ENCODE results near the gene PKD2L2.
"Not testable (repeated sequence)": the region's sequence is repeated elsewhere in the genome, so short reads cannot be mapped to it uniquely, and the experiment has no call there.

PKD2L2 gene

DNA sequence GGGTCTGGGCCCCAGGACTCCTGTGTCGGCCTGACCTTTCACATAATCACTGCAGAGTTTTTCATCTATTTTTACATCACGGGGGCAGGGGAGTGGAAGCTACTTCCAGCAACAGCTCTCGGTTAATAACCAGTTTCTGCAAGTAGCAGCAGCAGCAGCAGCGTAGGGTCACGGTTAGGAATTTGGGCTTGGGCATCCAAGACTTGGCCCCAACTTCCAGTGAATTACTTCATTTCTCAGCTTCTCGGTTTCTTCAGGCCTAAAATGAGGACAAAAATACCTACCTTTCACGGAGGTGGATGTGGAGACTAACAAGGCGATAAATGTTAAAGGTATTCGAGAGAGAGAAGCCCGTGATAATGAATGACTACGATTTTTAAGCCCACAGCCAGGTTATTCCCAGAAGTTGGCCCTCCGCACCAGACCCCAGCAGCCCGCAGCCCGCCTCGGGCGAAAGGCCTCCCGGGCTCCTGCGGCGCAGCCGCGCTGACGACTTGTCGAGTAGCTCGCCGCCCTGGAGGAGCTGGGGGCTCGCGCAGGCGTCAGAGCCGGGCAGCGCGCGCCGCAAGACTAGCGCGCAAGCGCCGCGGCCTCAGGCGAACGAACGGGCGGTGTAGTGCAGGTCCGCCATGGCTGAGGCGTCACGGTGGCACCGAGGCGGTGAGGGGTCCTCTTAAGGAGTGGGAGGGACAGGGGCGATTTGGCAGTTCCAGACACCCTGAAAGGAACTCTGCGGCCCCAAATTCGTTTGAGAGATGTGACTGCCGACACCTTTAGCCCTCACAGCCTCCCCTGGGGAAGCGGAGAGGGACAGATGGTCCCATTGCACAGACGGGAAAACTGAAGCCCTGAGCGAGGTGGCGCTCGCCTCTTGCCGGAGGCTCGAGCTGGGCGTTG is at the start of gene PKD2L2:
PKD2L2 (plus strand) TSS at position 595 of the 897 bp plus-strand sequence; CDS start at position 630, 35 bp downstream.
- Histone ChIP-seq H2AFZ (ENCODE audit: low read depth, low read length) (peak within 1 kb of the TSS; percentile 58), H3K9me3 (ENCODE audit: low read length) (no peaks in the 10 kb centered on the region), H3K4me3 (ENCODE audit: low read length) (peak within 1 kb of the TSS; percentile 22), H3K27me3 (ENCODE audit: insufficient read depth, low read length) (no peaks in the 10 kb centered on the region), H3K36me3 (ENCODE audit: insufficient read depth, low read length) (no peaks in the 10 kb centered on the region), H3K4me1 (ENCODE audit: insufficient read depth, low read length) (peaks cover 10% of the 10 kb centered on the region)

DNA sequence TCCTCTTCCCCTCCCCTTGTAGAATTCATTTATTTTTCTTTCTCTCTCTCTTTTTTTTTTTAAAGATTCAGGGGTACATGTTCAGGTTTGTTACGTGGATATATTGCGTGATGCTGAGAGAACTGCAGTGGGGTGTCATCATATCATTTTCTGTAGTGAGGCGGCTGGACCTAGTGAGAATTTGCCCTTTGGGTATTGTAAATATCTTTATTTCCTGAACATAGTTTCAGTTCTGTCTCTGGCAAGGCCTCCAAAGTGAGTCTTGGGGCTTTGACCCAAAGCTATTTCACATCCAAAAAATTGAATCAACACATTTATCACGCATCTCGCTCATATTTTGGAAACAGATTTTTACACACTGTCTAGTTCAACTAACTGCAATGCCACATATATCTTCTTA is 47.0 kb upstream of the PKD2L2 start:
- Histone ChIP-seq H3K36me3 (ENCODE audit: insufficient read depth, low read length) (no peaks in the 10 kb centered on the region), H3K4me1 (ENCODE audit: insufficient read depth, low read length) (no peaks in the 10 kb centered on the region), H3K9me3 (ENCODE audit: low read length) (no peaks in the 10 kb centered on the region), H2AFZ (ENCODE audit: low read depth, low read length) (no peak overlapping the region), H3K4me3 (ENCODE audit: low read length) (no peak overlapping the region), H3K27me3 (ENCODE audit: insufficient read depth, low read length) (peaks cover 2% of the 10 kb centered on the region)

DNA sequence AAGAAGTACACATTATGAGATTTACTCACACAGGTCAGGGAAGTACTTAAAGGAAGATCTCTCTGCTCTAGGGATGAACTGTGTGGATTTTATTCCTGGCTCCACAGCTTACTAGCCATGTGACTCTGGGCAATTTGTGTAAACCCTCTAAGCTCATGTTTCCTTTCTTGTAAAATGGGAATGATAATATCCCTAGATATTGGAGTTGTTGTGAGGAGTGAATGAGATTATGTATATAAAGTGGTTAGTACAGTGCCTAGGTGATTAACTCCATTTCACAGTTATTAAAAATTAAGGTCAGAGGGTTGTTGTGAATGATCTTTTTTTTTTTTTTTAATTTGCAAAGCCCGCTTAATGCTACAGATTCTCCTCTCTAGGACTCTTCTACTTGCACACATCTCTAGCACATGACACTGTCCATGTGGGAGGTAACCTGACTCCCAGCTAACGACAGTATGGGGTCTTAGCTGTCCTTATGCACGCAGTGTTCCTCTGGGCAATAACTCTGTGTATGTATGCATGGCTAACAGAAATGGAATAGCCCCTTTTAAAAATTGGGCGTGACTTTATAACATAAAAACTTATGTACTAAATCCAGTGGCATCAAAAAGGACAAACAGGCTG is 45.5 kb upstream of the PKD2L2 start:
- Histone ChIP-seq H3K9me3 (ENCODE audit: low read length) (no peaks in the 10 kb centered on the region), H3K4me3 (ENCODE audit: low read length) (no peak overlapping the region), H3K4me1 (ENCODE audit: insufficient read depth, low read length) (no peaks in the 10 kb centered on the region), H3K36me3 (ENCODE audit: insufficient read depth, low read length) (no peaks in the 10 kb centered on the region), H2AFZ (ENCODE audit: low read depth, low read length) (no peak overlapping the region), H3K27me3 (ENCODE audit: insufficient read depth, low read length) (peaks cover 2% of the 10 kb centered on the region)

DNA sequence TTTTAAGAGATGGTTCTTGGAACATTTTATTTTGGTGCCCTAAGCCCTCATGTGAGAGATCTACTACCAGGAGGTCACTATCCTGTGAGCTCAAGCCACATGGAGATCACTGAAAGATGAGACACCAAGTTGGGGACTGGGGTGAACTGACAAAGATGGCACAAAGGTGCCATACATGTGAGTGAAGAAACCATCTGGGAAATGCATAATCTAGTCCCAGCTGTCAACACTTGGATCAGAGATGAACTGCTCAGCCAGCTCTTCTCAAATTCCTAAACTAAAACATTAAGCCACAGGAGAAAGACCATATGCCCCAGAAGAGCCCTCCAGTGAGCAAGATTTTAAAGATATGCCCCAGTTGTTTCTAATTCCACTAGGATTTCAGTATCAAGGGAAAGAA is 43.8 kb upstream of the PKD2L2 start:
- no peaks in the 10 kb centered on the region for H3K9me3 ChIP-seq (ENCODE audit: low read length)

DNA sequence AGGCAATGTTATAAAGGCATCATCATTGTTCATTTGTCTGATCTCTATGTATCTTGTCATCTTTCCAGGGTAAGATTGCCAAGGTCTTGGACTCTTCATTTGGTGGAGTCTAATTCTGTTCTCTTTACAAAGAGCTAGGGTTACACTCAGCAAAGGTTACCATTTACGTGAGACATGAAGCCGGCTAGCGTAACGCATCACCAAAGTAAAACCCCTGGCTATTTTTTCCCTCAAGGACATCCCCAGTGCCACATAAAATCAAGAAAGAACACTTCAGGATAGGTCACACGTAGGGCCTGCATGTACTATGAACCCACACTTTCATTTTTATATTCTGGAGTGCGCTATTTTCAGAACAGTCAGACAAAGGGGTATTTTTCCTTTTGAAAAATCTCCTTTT is 41.6 kb upstream of the PKD2L2 start:
- Histone ChIP-seq H3K36me3 (ENCODE audit: insufficient read depth, low read length) (no peaks in the 10 kb centered on the region), H2AFZ (ENCODE audit: low read depth, low read length) (no peak overlapping the region), H3K4me1 (ENCODE audit: insufficient read depth, low read length) (no peaks in the 10 kb centered on the region), H3K9me3 (ENCODE audit: low read length) (no peaks in the 10 kb centered on the region), H3K4me3 (ENCODE audit: low read length) (no peak overlapping the region), H3K27me3 (ENCODE audit: insufficient read depth, low read length) (peaks cover 2% of the 10 kb centered on the region)

More for the DNA sequence above, 43.8 kb upstream of the PKD2L2 start:
- no peak overlapping the region for H2AFZ ChIP-seq (ENCODE audit: low read depth, low read length)
- peaks cover 2% of the 10 kb centered on the region for H3K27me3 ChIP-seq (ENCODE audit: insufficient read depth, low read length)
- H3K4me1 ChIP-seq (ENCODE audit: insufficient read depth, low read length): no peaks in the 10 kb centered on the region
- no peaks in the 10 kb centered on the region for H3K36me3 ChIP-seq (ENCODE audit: insufficient read depth, low read length)
- H3K4me3 ChIP-seq (ENCODE audit: low read length): no peak overlapping the region

DNA sequence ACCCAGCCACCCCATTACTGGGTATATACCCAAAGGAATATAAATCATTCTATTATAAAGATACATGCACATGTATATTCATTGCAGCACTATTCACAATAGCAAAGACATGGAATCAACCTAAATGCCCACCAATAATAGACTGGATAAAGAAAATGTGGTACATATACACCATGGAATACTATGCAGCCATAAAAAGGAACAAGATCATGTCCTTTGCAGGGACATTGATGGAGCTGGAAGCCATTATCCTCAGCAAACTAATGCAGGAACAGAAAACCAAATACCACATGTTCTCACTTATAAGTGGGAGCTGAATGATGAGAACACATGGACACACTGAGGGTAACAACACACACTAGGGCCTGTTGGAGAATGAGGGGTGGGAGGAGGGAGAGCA is 36.1 kb upstream of the PKD2L2 start:
- H2AFZ ChIP-seq (ENCODE audit: low read depth, low read length); H3K9me3 ChIP-seq (ENCODE audit: low read length); H3K27me3 ChIP-seq (ENCODE audit: insufficient read depth, low read length); H3K4me1 ChIP-seq (ENCODE audit: insufficient read depth, low read length); H3K4me3 ChIP-seq (ENCODE audit: low read length); H3K36me3 ChIP-seq (ENCODE audit: insufficient read depth, low read length): not testable (repeated sequence)

DNA sequence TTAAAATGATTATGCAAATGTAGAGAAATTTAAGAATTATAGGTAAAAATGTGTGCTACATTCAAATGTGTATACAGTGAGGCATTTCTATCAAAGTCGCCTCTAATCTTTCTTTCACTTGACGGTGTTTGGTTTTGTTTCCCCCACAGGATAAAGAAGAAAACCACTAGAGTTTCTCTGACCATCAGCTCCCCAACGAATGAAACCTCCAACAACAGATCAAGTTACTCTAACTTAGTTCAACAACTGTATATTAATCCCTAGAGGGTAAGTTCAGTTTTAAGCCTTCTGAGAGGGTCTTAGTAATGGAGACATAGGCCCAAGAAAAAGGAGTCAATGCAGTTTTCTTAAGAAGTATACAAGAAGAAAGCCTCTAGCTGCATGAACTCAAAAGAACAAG is 33.1 kb upstream of the PKD2L2 start:
- no peak overlapping the region for H3K4me3 ChIP-seq (ENCODE audit: low read length)
- no peak overlapping the region for H2AFZ ChIP-seq (ENCODE audit: low read depth, low read length)
- H3K27me3 ChIP-seq (ENCODE audit: insufficient read depth, low read length): peaks cover 14% of the 10 kb centered on the region
- no peaks in the 10 kb centered on the region for H3K9me3 ChIP-seq (ENCODE audit: low read length)
- no peaks in the 10 kb centered on the region for H3K36me3 ChIP-seq (ENCODE audit: insufficient read depth, low read length)
- no peaks in the 10 kb centered on the region for H3K4me1 ChIP-seq (ENCODE audit: insufficient read depth, low read length)

DNA sequence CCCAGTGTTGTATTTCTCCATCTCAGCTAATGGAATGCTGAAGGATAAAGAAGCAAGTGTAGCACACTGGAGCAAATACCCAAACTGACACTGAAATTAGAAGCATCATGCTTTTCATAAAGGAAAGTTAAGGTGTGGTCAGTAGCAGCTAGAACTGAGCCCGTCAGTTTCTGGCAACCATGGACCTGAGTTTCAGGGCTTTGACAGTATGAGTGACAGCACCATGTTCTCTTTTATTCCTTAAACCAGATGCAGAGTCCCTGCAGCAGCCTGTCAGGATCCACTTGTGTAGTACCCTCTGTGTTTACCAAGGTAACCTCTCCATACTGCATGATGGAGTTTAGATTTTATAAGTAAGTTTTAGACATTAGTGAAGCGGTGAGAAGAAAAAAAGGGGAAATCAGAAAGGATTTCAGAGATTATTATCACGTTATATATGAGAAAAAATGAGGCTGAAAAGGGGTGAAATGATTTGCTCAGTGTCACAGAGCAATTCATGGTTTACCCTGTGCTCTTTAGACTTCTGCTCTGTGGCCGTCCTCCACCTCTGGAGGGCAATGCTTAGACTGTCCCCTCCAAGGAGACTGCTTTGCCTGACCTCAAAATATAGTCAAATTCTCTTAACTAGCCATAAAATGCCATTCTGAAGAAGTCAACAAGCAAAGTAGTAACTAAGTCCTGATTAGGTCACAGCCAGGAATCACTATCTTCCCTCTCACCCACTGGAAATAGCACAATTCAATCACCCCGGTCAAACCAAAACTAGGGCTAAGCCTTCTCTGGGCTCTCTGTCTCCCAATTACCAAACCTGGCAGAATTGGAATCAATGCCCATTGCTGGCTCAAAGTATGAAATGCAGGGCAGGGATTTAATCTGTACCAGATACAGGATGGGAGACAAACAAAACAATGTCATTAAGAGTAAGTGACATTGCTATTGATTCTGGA is 32.1 kb upstream of the PKD2L2 start:
- no peaks in the 10 kb centered on the region for H3K36me3 ChIP-seq (ENCODE audit: insufficient read depth, low read length)
- H3K4me1 ChIP-seq (ENCODE audit: insufficient read depth, low read length): no peaks in the 10 kb centered on the region
- H2AFZ ChIP-seq (ENCODE audit: low read depth, low read length): no peak overlapping the region
- H3K27me3 ChIP-seq (ENCODE audit: insufficient read depth, low read length): peaks cover 14% of the 10 kb centered on the region
- no peaks in the 10 kb centered on the region for H3K9me3 ChIP-seq (ENCODE audit: low read length)
- no peak overlapping the region for H3K4me3 ChIP-seq (ENCODE audit: low read length)

DNA sequence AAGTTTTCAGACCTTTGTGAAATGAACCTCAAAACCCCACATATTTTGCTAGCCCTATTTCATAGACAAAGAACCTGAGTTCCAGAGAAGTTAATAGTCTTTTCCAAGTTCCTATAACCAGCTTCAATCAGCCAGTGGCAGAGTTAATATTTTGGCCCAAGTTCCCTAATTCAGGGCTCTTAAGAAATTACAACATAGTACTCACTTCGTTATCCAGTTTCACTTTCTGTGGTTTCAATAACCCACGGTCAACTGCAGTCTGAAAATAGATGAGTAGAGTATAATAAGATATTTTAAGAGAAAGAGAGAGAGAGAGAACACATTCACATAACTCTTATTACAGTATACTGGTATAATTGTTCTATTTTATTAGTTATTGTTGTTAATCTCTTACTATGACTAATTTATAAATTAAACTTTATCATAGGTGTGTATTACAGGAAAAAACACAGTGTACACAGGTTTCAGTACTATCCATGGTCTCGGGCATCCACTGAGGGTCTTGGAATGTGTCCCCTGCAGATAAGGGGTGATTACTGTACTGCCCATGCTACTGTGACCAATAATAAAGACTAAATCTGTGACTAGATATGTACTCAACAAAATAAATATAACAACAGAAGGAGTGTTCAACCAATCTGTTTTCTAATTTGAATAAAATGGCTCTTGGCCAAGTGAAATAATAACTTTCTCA is 30.9 kb upstream of the PKD2L2 start:
- peaks cover 14% of the 10 kb centered on the region for H3K27me3 ChIP-seq (ENCODE audit: insufficient read depth, low read length)
- no peaks in the 10 kb centered on the region for H3K4me1 ChIP-seq (ENCODE audit: insufficient read depth, low read length)
- no peak overlapping the region for H3K4me3 ChIP-seq (ENCODE audit: low read length)
- no peaks in the 10 kb centered on the region for H3K36me3 ChIP-seq (ENCODE audit: insufficient read depth, low read length)
- no peaks in the 10 kb centered on the region for H3K9me3 ChIP-seq (ENCODE audit: low read length)
- no peak overlapping the region for H2AFZ ChIP-seq (ENCODE audit: low read depth, low read length)

DNA sequence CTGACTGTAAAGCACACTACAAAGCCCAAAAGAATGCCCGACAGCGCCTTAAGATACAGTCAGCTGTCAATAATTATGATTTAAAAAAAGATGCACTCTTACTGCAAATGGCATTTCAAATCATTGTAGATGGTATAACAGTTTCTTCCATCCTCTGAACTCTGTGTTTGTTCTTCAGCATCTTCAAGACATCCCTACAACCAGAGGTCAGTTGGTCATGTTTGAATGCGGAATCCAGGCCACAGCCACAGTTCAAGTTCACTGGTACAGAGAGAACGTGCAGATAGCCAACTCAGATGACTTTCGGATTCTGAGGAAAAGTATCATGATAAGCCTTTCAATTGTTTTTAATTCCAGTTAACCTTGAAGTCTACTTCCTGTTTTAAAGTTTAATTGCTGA is 30.3 kb upstream of the PKD2L2 start:
- H3K9me3 ChIP-seq (ENCODE audit: low read length): no peaks in the 10 kb centered on the region
- H3K36me3 ChIP-seq (ENCODE audit: insufficient read depth, low read length): no peaks in the 10 kb centered on the region
- no peak overlapping the region for H2AFZ ChIP-seq (ENCODE audit: low read depth, low read length)
- H3K27me3 ChIP-seq (ENCODE audit: insufficient read depth, low read length): peaks cover 14% of the 10 kb centered on the region
- no peak overlapping the region for H3K4me3 ChIP-seq (ENCODE audit: low read length)
- H3K4me1 ChIP-seq (ENCODE audit: insufficient read depth, low read length): no peaks in the 10 kb centered on the region

DNA sequence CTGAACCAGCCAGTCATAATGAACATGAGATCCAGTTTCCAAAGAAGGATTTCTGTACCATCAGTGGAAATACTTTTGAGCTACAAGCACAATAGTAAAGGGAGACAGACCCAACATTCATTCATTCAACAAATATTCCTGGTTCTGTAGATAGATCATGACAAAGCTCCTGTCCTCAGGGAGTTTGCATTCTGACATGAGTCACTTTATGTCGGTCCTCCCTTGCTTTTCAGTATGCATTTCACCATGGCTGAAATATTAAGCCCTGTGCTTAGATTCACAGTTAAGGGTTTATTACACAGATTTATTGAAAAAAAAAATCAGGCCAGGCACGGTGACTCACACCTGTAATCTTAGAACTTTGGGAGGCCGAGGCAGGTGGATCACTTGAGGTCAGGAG is 27.0 kb upstream of the PKD2L2 start:
- no peaks in the 10 kb centered on the region for H3K9me3 ChIP-seq (ENCODE audit: low read length)
- no peaks in the 10 kb centered on the region for H3K36me3 ChIP-seq (ENCODE audit: insufficient read depth, low read length)
- H3K27me3 ChIP-seq (ENCODE audit: insufficient read depth, low read length): peaks cover 22% of the 10 kb centered on the region
- H2AFZ ChIP-seq (ENCODE audit: low read depth, low read length): no peak overlapping the region
- H3K4me3 ChIP-seq (ENCODE audit: low read length): no peak overlapping the region
- H3K4me1 ChIP-seq (ENCODE audit: insufficient read depth, low read length): no peaks in the 10 kb centered on the region

DNA sequence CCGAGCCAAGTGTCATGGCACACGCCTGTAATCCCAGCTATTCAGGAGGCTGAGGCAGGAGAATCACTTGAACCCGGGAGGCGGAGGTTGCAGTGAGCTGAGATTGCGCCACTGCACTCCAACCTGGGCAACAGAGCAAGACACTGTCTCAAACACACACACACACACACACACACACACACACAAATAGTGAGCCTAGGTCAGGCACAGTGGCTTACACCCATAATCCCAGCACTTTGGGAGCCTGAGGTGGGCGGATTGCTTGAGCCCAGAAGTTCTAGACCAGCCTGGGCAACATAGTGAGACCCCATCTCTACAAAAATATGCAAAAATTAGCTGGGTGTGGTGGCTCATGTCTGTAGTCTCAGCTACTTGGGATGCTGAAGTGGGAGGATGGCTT is 25.6 kb upstream of the PKD2L2 start:
- not testable (repeated sequence) for H3K4me1 ChIP-seq (ENCODE audit: insufficient read depth, low read length); H2AFZ ChIP-seq (ENCODE audit: low read depth, low read length); H3K9me3 ChIP-seq (ENCODE audit: low read length); H3K36me3 ChIP-seq (ENCODE audit: insufficient read depth, low read length); H3K4me3 ChIP-seq (ENCODE audit: low read length)
- peaks cover 26% of the 10 kb centered on the region for H3K27me3 ChIP-seq (ENCODE audit: insufficient read depth, low read length)

Data from neuron (in vitro differentiated cells).